Astrocyte (in vitro differentiated cells and primary cell): Measurements from ENCODE around the gene DCAF7. TPM values are rescaled to one million over a fixed set of nuclear protein-coding genes. Genes with fewer than 3 reads are reported as not detected.

Experiments used
- DNase-seq: peaks from one replicate; pipeline ENCODE4 v3.0.0-alpha.2; 2010; ENCODE audit warnings: low read depth
- FAIRE-seq: peaks from 2 replicates; lab custom pipeline; 2011; peaks lifted over from hg19 to GRCh38; lab: Jason Lieb, UNC
- H2AFZ ChIP-seq: 2 replicates; pipeline ENCODE4 v1.6.0; 2012; ENCODE audit warnings: low read depth, low read length, inconsistent platforms
- H3K27ac ChIP-seq: 2 replicates; pipeline ENCODE4 v1.5.1; 2011; ENCODE audit warnings: low read depth, low read length, inconsistent platforms
- H3K27me3 ChIP-seq: 2 replicates; pipeline ENCODE4 v1.6.0; 2011; ENCODE audit warnings: low read length, inconsistent platforms; ENCODE audit not compliant: insufficient read depth
- H3K36me3 ChIP-seq: 2 replicates; pipeline ENCODE4 v1.5.1; 2011; ENCODE audit warnings: low read length, inconsistent platforms; ENCODE audit not compliant: insufficient read depth
- H3K4me1 ChIP-seq: 2 replicates; pipeline ENCODE4 v1.5.1; 2011; ENCODE audit warnings: low read length, inconsistent platforms; ENCODE audit not compliant: insufficient read depth
- H3K4me2 ChIP-seq: 2 replicates; pipeline ENCODE4 v1.6.0; 2012; ENCODE audit warnings: low read length, inconsistent platforms
- H3K4me3 ChIP-seq: 2 replicates; pipeline ENCODE4 v1.5.1; 2011; ENCODE audit warnings: low read depth, mild to moderate bottlenecking, low read length, inconsistent platforms; ENCODE audit not compliant: insufficient read depth
- H3K79me2 ChIP-seq: 2 replicates; pipeline ENCODE4 v1.6.0; 2012; ENCODE audit warnings: mild to moderate bottlenecking, low read length, inconsistent platforms; ENCODE audit not compliant: insufficient read depth
- H3K9ac ChIP-seq: 2 replicates; pipeline ENCODE4 v1.6.0; 2012; ENCODE audit warnings: mild to moderate bottlenecking, low read length, inconsistent platforms
- H3K9me3 ChIP-seq: 2 replicates; pipeline ENCODE4 v1.5.1; 2012; ENCODE audit warnings: low read depth, mild to moderate bottlenecking, low read length, inconsistent platforms; ENCODE audit not compliant: insufficient read depth
- H4K20me1 ChIP-seq: 2 replicates; pipeline ENCODE4 v1.6.0; 2012; ENCODE audit warnings: low read length, inconsistent platforms; ENCODE audit not compliant: insufficient read depth
- H3K27ac Mint-ChIP-seq: one replicate; pipeline ENCODE4 v1.8.0; 2021; ENCODE audit warnings: mild to moderate bottlenecking, mixed read lengths; ENCODE audit not compliant: unreplicated experiment
- H3K27me3 Mint-ChIP-seq: one replicate; pipeline ENCODE4 v1.8.0; 2021; ENCODE audit warnings: low read depth, mixed read lengths; ENCODE audit not compliant: unreplicated experiment
- H3K36me3 Mint-ChIP-seq: one replicate; pipeline ENCODE4 v1.8.0; 2021; ENCODE audit warnings: low read depth, mixed read lengths; ENCODE audit not compliant: unreplicated experiment
- H3K4me1 Mint-ChIP-seq: one replicate; pipeline ENCODE4 v1.8.0; 2021; ENCODE audit warnings: low read depth, mixed read lengths; ENCODE audit not compliant: unreplicated experiment
- H3K4me3 Mint-ChIP-seq: one replicate; pipeline ENCODE4 v1.8.0; 2021; ENCODE audit warnings: mild to moderate bottlenecking, moderate library complexity, mixed read lengths; ENCODE audit not compliant: unreplicated experiment
- H3K9me3 Mint-ChIP-seq: one replicate; pipeline ENCODE4 v1.8.0; 2021; ENCODE audit warnings: mild to moderate bottlenecking, mixed read lengths; ENCODE audit not compliant: unreplicated experiment
- EZH2 ChIP-seq: IDR thresholded peaks from 2 replicates; pipeline ENCODE4 v1.6.1; 2012; ENCODE audit warnings: mild to moderate bottlenecking, low read length, inconsistent platforms; ENCODE audit not compliant: insufficient read depth
- total RNA-seq: library from RNA; stranded (reverse); gene quantifications from 2 replicates; pipeline ENCODE4 v1.2.1, GENCODE V29; 2021
- TF ChIP-seq, protein P1 (sequence below): IDR thresholded peaks from 2 replicates; pipeline ENCODE4 v1.5.1; 2011; ENCODE audit warnings: low read depth, mild to moderate bottlenecking, inconsistent platforms, low read length, moderate library complexity; ENCODE audit not compliant: insufficient read depth

The DCAF7 gene
- total RNA-seq, 1 donor from 2014 or later: 84.2 TPM

GRCh38 chr17:63550817-63551639 is 751 bp downstream of the DCAF7 start:
- Histone ChIP-seq H4K20me1 (peaks cover 48% of the 10 kb centered on the region), H3K4me1 (peaks cover 17% of the 10 kb centered on the region), H3K4me2 (peak overlapping the region; percentile 90), H3K27ac (peak overlapping the region; percentile 83), H3K79me2 (peaks cover 57% of the 10 kb centered on the region), H3K9me3 (no peaks in the 10 kb centered on the region), H2AFZ (peak overlapping the region; percentile 86), H3K36me3 (peaks cover 4% of the 10 kb centered on the region), H3K4me3 (peak overlapping the region; percentile 92), H3K27me3 (no peaks in the 10 kb centered on the region), H3K9ac (peak overlapping the region; percentile 89)
- Mint-ChIP-seq H3K27me3 (peaks cover 4% of the 10 kb centered on the region), H3K9me3 (no peaks in the 10 kb centered on the region), H3K4me3 (peak overlapping the region; percentile 89), H3K4me1 (peaks cover 18% of the 10 kb centered on the region), H3K27ac (peak overlapping the region; percentile 86), H3K36me3 (no peaks in the 10 kb centered on the region)
- DNase-seq (peak; percentile 47), FAIRE-seq (no peak)
- TF ChIP-seq, protein P1, sequence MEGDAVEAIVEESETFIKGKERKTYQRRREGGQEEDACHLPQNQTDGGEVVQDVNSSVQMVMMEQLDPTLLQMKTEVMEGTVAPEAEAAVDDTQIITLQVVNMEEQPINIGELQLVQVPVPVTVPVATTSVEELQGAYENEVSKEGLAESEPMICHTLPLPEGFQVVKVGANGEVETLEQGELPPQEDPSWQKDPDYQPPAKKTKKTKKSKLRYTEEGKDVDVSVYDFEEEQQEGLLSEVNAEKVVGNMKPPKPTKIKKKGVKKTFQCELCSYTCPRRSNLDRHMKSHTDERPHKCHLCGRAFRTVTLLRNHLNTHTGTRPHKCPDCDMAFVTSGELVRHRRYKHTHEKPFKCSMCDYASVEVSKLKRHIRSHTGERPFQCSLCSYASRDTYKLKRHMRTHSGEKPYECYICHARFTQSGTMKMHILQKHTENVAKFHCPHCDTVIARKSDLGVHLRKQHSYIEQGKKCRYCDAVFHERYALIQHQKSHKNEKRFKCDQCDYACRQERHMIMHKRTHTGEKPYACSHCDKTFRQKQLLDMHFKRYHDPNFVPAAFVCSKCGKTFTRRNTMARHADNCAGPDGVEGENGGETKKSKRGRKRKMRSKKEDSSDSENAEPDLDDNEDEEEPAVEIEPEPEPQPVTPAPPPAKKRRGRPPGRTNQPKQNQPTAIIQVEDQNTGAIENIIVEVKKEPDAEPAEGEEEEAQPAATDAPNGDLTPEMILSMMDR: no peak
- TF ChIP-seq EZH2: no peak

- FAIRE-seq: no peak
- H3K4me3 ChIP-seq: peak overlapping the region; percentile 56
- peaks cover 17% of the 10 kb centered on the region for H3K4me1 ChIP-seq
- Mint-ChIP-seq H3K27me3 (no peaks in the 10 kb centered on the region), H3K36me3 (no peaks in the 10 kb centered on the region), H3K4me3 (peak overlapping the region; percentile 89), H3K27ac (peak overlapping the region; percentile 82), H3K4me1 (peaks cover 18% of the 10 kb centered on the region), H3K9me3 (no peaks in the 10 kb centered on the region)
- no peaks in the 10 kb centered on the region for H3K9me3 ChIP-seq
- no peak overlapping the region for H3K27ac ChIP-seq
- DNase-seq: no peak
- H4K20me1 ChIP-seq: peaks cover 60% of the 10 kb centered on the region
- TF ChIP-seq, protein P1: no peak
- no peak for TF ChIP-seq EZH2
- no peaks in the 10 kb centered on the region for H3K27me3 ChIP-seq
- H3K4me2 ChIP-seq: peak overlapping the region; percentile 90
- H3K36me3 ChIP-seq: peaks cover 4% of the 10 kb centered on the region
- no peak overlapping the region for H2AFZ ChIP-seq
- peaks cover 69% of the 10 kb centered on the region for H3K79me2 ChIP-seq
- H3K9ac ChIP-seq: peak overlapping the region; percentile 89
Measured at GRCh38 chr17:63552211-63552610, 1.9 kb downstream of the DCAF7 start.
